ENCODE data around the gene GRAMD4.
"Not testable (repeated sequence)": the region's sequence is repeated elsewhere in the genome, so short reads cannot be mapped to it uniquely, and the experiment has no call there.

The GRAMD4 gene

GRCh38 chr22:46620588-46621242 is 529 bp downstream of the GRAMD4 start:
- ATAC-seq: no peak

DNA sequence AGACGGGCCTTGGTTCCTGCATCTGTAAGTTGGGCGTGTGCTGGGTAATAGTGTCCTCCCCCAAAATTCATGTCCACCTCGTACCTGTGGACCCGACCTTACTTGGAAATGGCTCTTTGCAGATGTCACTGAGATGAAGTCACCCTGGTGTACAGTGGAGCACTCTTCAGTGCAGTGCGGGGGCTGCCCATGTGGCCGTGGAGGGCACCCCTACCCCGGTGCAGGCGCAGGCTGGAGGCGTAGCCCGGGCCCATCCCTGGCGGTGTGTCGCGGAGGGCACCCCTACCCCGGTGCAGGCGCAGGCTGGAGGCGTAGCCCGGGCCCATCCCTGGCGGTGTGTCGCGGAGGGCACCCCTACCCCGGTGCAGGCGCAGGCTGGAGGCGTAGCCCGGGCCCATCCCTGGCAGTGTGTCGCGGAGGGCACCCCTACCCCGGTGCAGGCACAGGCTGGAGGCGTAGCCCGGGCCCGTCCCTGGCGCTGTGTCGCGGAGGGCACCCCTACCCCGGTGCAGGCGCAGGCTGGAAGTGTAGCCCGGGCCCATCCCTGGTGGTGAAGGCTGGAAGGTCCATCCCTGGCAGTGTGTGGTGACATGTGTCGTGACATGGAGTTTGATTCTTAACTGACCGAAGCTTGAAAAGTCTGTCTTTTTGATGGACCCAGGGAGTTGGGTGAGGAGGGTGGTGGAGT is 1.2 kb downstream of the GRAMD4 start:
- not testable (repeated sequence) for ATAC-seq

- ATAC-seq: no peak
Measured at GRCh38 chr22:46622081-46622521, 1.9 kb downstream of the GRAMD4 start.

GRCh38 chr22:46625113-46625842 is 5.1 kb downstream of the GRAMD4 start:
- no peak for ATAC-seq

GRCh38 chr22:46625843-46626349 is 5.7 kb downstream of the GRAMD4 start:
- no peak for ATAC-seq

GRCh38 chr22:46626356-46626755 is 6.2 kb downstream of the GRAMD4 start:
- no peak for ATAC-seq

- no peak for ATAC-seq
Measured at GRCh38 chr22:46626911-46627805, 7.0 kb downstream of the GRAMD4 start.

DNA sequence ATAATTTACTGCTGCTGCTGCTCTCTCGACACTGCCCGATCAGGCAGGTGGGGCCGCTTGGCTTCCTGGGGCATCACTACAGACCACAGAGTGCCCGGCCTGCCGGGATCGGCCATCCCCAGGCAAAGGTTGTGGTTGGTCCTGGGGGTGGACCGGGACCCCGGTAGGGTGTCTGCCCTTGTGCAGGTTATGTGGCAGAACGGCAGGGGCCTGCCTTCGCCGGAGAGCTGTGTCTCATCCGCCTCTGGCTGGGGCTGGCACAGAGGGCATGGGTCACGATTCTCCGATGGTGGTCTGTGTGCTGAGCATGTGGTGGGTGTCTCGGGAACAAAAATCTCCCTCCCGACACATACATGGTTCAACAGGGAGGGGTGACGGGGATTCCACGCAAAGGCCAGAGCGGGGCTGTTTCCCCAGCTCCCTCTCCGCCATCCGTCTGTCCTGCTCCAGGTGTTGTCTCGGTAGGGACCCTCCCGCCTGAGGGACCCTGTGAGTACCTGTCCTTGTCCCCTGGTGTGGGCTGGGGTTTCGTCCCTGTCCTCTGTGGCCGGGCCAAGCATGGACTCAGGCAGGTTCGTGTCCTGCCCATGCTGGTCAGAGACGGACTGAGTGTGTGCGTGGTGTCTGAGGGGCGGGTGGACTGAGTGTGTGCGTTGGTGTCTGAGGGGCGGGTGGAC is 7.8 kb downstream of the GRAMD4 start:
- no peak for ATAC-seq

GRCh38 chr22:46628756-46629155 is 8.6 kb downstream of the GRAMD4 start:
- ATAC-seq: no peak

GRCh38 chr22:46629291-46629690 is 9.1 kb downstream of the GRAMD4 start:
- no peak for ATAC-seq

DNA sequence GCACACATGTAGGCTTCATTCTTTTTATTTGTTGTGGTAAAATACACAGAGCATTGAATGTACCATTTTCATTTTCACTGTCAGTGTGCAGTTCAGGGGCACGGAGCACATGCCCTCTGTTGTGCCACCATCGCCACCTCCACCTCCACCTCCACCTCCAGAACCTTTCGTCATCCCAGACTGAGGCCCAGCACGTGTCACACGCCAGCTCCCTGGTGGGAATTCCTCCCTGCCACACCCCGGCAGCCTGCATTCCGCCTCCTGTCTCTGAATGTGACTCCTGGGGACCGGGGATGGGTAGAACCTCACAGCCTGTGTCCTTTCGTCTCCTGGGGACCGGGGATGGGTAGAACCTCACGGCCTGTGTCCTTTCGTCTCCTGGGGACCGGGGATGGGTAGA is 10.9 kb downstream of the GRAMD4 start:
- ATAC-seq: no peak

- no peak for ATAC-seq
Measured at GRCh38 chr22:46632646-46633249, 12.6 kb downstream of the GRAMD4 start.

GRCh38 chr22:46633334-46633890 is 13.2 kb downstream of the GRAMD4 start:
- ATAC-seq: no peak

- no peak for ATAC-seq
Measured at GRCh38 chr22:46634011-46634699, 14.0 kb downstream of the GRAMD4 start.

DNA sequence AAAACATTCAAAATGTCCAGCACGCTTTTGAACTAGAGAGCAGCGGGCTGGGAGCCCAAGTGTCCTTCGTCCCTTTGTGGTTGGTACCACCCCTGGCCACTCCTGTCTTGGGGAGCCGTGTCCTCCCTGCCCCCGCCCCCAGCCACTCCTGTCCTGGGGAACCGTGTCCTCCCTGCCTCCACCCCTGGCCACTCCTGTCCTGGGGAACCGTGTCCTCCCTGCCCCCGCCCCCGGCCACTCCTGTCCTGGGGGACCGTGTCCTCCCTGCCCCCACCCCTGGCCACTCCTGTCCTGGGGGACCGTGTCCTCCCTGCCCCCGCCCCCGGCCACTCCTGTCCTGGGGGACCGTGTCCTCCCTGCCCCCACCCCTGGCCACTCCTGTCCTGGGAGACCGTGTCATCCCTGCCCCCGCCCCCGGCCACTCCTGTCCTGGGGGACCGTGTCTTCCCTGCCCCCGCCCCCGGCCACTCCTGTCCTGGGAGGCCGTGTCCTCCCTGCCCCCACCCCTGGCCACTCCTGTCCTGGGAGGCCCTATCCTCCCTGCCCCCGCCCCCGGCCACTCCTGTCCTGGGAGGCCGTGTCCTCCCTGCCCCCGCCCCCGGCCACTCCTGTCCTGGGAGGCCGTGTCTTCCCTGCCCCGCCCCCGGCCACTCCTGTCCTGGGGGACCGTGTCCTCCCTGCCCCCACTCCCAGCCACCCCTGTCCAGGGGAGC is 14.9 kb downstream of the GRAMD4 start:
- not testable (repeated sequence) for ATAC-seq

DNA sequence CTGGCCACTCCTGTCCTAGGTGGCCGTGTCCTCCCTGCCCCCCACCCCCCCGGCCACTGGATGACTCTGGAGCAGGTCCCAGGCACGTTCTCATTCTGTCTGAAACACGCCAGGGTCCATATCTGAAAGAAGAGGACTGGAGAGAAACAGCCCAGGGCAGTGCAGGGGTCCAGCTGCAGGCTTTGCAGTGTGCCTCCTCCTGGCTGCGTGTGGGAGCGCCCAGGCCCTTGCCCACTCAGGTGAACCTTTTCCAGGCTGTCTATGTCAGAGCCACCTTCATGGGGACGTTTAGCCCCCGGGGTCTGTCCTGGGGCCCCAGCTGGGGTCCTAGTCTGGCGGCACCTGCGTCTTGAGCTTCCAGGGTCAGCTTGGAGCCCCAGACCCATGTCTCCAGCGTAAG is 15.6 kb downstream of the GRAMD4 start:
- no peak for ATAC-seq

GRCh38 chr22:46636221-46637002 is 16.2 kb downstream of the GRAMD4 start:
- no peak for ATAC-seq

DNA sequence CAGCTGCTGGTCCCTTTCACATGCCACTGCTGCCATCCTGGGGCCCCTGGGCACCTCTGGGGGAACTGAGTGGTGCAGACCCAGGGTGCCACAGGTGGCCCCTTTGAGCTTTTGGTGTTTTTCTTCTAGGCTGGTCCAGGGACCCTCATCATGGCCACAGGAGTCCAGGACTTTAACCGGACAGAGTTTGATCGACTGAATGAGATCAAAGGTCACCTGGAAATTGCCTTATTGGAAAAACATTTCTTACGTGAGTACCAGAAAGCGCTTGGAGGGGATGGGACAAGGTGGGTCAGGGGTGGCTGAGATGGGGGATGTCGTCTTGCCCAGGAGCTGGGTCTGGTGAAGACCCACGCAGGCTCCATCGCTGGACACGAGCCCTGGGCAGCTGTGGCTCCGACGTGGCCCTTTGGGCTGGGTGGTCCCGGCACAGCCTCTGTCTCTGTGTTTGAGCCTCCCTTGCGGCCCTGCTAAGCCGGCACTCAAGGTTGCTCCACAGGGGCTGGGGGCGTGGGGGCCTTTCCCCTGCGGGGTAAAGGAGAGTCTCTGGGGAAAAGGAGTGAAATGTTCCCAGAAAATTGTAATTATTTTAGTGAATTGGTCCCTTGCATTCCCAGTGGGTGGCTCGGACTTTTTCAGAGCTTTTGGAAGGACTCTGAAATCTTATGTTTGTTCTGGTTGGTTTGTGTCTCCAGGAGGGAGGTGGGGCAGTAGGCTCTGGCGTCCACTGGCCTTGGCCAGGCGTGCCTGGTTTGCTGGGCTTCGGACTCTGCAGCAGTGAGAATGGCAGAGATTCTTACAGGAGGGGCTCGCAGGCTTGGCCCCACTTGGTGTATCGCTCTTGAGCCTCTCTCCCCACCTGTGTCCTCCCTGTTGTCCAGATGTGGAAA is 17.8 kb downstream of the GRAMD4 start:
- no peak for ATAC-seq
